RWPE1 (cell line): ENCODE data around the gene ENTPD1.
"Not testable (repeated sequence)": the region's sequence is repeated elsewhere in the genome, so short reads cannot be mapped to it uniquely, and the experiment has no call there.

ENCODE experiments used
- CTCF ChIA-PET: fragments of 350-600 bp; sonication (Branson Sonifier 250); formaldehyde crosslinking; extraction: SDS; loops from one replicate; lab custom pipeline; 2021; lab: Yijun Ruan, JAX
- POLR2A ChIA-PET: fragments of 400-600 bp; formaldehyde crosslinking; extraction: SDS; loops from one replicate; lab custom pipeline; 2020; ENCODE audit warnings: antibody characterized with exemption; ENCODE audit not compliant: low non-redundant PET; lab: Yijun Ruan, JAX
- DNase-seq: peaks from one replicate; pipeline ENCODE4 v3.0.0; 2012; ENCODE audit warnings: low spot score
- H3K27ac ChIP-seq: fragments of 450-650 bp; 2 replicates; pipeline ENCODE4 v1.5.1; 2017
- TF ChIP-seq, protein P1 (sequence below): fragments of 450-650 bp; conservative IDR thresholded peaks from 2 replicates; pipeline ENCODE4 v1.5.1; 2017; ENCODE audit warnings: low read depth, mild to moderate bottlenecking

ENTPD1 gene

GRCh38 chr10:95880704-95881103, 124.7 kb downstream of the ENTPD1 start:
- no peak overlapping the region for H3K27ac ChIP-seq
- CTCF ChIA-PET, result interaction anchor here (0.6 kb wide), 2 partner anchors 74 to 268 kb away, joined by 3 read pairs; no protein-coding TSS in a partner anchor
- POLR2A ChIA-PET, result no interaction called here
- TF ChIP-seq, protein P1, sequence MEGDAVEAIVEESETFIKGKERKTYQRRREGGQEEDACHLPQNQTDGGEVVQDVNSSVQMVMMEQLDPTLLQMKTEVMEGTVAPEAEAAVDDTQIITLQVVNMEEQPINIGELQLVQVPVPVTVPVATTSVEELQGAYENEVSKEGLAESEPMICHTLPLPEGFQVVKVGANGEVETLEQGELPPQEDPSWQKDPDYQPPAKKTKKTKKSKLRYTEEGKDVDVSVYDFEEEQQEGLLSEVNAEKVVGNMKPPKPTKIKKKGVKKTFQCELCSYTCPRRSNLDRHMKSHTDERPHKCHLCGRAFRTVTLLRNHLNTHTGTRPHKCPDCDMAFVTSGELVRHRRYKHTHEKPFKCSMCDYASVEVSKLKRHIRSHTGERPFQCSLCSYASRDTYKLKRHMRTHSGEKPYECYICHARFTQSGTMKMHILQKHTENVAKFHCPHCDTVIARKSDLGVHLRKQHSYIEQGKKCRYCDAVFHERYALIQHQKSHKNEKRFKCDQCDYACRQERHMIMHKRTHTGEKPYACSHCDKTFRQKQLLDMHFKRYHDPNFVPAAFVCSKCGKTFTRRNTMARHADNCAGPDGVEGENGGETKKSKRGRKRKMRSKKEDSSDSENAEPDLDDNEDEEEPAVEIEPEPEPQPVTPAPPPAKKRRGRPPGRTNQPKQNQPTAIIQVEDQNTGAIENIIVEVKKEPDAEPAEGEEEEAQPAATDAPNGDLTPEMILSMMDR, result no peak
- DNase-seq, result no peak

DNA sequence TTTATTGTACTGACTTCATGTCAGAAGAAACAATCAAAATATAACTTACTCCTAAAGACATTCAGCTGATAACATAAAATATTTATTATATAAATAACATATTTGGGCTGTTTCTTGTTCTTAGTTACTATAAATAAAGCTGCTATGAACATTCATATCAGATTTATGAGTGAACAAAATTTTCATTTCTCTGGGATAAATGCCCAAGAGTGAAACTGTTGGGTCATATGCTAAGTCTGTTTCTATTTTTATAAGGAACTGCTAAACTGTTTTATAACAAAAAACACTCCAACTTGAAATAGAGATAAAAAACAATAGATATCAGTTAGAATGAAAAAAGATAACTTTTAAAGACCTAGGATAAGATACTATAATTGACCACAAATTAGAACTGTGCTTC, 125.4 kb downstream of the ENTPD1 start:
- TF ChIP-seq, protein P1, result no peak
- CTCF ChIA-PET, result interaction anchor here (0.6 kb wide), 1 partner anchor 267 kb away, joined by 3 read pairs; no protein-coding TSS in a partner anchor
- POLR2A ChIA-PET, result no interaction called here
- no peak overlapping the region for H3K27ac ChIP-seq
- no peak for DNase-seq

DNA sequence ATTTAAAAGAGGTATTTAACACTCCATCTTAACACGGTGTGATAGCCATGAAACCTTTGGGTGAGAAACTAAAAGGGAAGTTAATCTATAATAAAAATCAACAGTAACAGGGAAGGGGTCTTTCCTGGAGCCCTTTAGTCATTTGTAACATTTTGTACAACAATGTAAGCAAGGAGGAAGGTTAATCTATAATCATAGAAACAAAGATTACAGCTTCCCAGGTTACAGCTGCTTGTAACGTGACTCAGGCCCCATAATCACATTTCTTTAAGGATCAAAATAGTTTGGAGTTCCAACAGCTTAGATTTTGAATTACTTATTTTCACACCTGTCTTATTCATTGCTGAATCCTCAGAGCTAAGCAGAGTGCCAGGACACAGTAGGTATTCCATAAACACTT, 133.9 kb downstream of the ENTPD1 start:
- ChIA-PET CTCF (no interaction called here), POLR2A (no interaction called here)
- TF ChIP-seq, protein P1, result no peak

DNA sequence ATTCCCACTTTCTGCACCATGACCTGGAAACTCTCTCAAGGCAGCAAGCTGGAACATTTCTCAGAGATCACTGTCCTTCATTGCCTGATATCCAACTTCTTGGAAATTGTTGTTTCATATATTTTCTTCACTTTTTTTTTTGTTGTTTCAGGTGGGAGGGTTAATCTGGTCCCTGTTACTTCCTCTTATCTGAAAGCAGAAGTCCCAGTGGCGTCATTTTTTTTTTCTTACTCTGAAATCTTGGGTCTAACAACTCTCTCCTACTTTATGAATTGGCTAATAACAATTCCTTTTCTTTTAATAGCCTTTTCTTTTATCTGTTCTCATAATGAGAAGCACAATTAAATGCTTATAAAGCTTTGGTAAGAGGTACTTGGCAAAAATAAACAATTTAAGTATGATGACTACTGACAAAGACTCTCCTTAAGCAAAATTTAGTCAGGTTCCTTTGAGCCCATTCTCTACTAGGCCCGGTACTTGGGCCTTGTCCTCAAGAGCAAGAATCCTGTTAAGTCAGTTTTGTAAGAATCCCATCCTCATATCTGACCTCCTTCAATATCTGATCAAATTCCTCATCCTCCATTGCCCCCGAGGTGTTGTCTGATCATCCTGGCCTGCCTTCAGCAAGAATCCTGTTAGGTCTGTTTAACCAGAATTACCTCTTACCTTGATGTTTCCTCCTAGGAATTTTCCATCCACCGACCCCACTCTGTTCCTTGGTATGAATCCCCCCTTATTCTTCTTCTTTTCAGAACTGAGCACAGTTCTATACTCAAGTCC, 140.3 kb downstream of the ENTPD1 start:
- TF ChIP-seq, protein P1, result no peak
- ChIA-PET CTCF (no interaction called here), POLR2A (no interaction called here)
- H3K27ac ChIP-seq, result no peak overlapping the region
- DNase-seq, result no peak

More for the DNA sequence above, 133.9 kb downstream of the ENTPD1 start:
- DNase-seq, result no peak
- H3K27ac ChIP-seq, result no peak overlapping the region

- DNase-seq, H3K27ac ChIP-seq, POLR2A ChIA-PET: not testable (repeated sequence)
- CTCF ChIA-PET, result interaction anchor here (0.5 to 1.0 kb wide), 4 partner anchors 41 to 964 kb away, joined by 3 read pairs; no protein-coding TSS in a partner anchor
Measured at GRCh38 chr10:95905897-95906580, 150.1 kb downstream of the ENTPD1 start.

DNA sequence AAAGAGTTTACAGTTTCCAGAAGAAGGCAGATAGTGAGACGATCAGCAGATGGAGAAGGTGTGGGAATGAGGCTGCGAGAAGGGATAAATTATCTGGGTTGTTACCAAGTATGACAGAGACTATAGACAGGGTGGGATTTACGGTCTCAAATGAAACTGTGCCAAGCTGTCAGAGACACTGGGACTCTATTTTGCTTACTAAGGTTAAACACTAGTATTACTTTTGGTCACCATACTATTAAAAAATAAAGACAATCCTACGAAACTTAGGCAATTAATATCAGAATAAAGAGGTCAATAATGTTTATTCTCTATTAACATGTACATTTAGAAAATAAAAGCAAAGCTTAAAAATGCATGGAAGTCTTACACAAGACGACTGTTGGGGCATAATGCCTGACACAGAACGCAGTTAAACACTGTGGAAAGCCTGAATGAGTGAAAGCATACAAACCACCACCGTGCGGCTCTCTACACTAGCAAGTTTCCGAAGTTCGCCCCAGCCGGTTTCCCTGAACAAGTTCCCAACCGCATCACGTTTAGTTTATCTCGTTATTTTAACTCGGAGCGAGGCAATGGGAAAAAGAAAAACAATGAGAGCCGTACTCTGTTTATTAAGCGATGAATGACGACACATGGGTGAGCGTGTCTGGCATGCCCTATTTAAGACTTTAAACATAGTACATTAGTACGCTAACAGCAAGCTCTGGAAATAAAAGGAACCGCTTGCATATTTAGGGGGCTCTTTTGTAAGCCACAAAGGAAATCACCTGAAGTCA, 150.9 kb downstream of the ENTPD1 start:
- ChIA-PET CTCF (interaction anchor here (0.5 to 1.4 kb wide), 11 partner anchors 12 to 1165 kb away, joined by 3 to 4 read pairs (median 3); no protein-coding TSS in a partner anchor), POLR2A (no interaction called here)
- peak; percentile 54 for DNase-seq
- TF ChIP-seq, protein P1, result no peak
- peak overlapping the region; percentile 84 for H3K27ac ChIP-seq
